ENCODE data around the gene CDK11B. TPM values are rescaled to one million over a fixed set of nuclear protein-coding genes. Genes with fewer than 3 reads are reported as not detected.

Gene CDK11B
- total RNA-seq, 1 donor from 2014 or later = 34.1 TPM

DNA sequence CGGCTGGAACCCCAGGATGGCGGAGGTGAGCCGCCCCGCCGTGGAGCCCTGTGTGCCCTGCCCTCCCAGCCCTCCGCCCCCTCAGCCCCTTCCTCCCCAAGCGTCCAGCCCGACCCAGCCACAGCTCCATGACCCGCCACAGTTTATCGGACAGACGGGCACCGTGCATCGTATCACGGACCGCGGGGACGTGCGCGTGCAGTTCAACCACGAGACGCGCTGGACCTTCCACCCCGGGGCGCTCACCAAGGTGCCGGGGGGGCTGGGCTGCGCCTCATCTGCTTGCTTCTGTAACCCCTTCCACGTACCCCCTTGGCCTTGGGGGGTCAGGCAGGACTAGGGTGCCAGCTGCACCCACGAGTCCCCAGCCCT, 33.4 kb downstream of the CDK11B start:
- TF ChIP-seq, protein P1, sequence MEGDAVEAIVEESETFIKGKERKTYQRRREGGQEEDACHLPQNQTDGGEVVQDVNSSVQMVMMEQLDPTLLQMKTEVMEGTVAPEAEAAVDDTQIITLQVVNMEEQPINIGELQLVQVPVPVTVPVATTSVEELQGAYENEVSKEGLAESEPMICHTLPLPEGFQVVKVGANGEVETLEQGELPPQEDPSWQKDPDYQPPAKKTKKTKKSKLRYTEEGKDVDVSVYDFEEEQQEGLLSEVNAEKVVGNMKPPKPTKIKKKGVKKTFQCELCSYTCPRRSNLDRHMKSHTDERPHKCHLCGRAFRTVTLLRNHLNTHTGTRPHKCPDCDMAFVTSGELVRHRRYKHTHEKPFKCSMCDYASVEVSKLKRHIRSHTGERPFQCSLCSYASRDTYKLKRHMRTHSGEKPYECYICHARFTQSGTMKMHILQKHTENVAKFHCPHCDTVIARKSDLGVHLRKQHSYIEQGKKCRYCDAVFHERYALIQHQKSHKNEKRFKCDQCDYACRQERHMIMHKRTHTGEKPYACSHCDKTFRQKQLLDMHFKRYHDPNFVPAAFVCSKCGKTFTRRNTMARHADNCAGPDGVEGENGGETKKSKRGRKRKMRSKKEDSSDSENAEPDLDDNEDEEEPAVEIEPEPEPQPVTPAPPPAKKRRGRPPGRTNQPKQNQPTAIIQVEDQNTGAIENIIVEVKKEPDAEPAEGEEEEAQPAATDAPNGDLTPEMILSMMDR (conservative IDR thresholded peaks at IDR 0.05) = no peak
- no peak overlapping the region for H3K4me3 Mint-ChIP-seq
- peaks cover 3% of the 10 kb centered on the region for H3K27me3 Mint-ChIP-seq (ENCODE audit: low read depth)
- no peak overlapping the region for H3K27ac Mint-ChIP-seq (ENCODE audit: unreplicated experiment)
- DNase-seq (ENCODE audit: low read depth, low spot score) = no peak
- no peaks in the 10 kb centered on the region for H3K4me1 Mint-ChIP-seq
- H3K36me3 Mint-ChIP-seq (ENCODE audit: low read depth) = no peaks in the 10 kb centered on the region
- no peaks in the 10 kb centered on the region for H3K9me3 Mint-ChIP-seq

DNA sequence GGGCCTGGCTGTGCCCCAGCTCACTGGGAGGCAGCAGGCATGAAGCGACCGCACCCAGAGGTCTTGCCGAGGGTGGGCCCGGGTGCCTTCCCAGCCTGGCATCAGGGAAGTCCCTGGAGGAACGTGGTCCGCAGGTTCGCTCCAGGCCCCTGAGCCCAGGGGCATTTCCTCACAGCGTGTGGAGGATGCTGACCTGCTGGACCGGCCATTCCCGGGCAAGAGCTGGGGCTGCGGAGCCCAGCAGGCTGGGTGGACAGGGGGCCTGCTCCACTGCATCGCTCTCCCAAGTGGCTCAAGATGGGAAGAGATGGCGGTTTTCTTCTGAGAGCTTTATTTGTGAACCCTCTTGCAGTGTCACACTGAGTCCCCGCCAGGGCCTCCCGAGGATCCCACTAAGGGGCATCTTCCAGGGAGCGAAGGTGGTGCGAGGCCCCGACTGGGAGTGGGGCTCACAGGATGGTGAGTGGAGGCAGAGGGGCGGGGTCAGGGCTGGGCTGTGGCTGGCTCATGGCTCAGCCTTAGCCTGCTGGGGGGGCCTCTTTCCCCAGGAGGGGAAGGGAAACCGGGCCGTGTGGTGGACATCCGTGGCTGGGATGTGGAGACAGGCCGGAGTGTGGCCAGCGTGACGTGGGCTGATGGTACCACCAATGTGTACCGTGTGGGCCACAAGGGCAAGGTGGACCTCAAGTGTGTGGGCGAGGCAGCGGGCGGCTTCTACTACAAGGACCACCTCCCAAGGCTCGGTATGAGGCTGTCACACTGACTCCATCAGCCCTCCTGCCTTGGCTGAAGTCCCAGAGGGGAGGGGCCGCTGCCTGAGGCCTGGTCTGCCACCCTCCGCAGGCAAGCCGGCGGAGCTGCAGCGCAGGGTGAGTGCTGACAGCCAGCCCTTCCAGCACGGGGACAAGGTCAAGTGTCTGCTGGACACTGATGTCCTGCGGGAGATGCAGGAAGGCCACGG, 34.1 kb downstream of the CDK11B start:
- no peaks in the 10 kb centered on the region for H3K36me3 Mint-ChIP-seq (ENCODE audit: low read depth)
- H3K9me3 Mint-ChIP-seq = no peaks in the 10 kb centered on the region
- H3K4me1 Mint-ChIP-seq = no peaks in the 10 kb centered on the region
- no peaks in the 10 kb centered on the region for H3K27me3 Mint-ChIP-seq (ENCODE audit: low read depth)
- TF ChIP-seq, protein P1 (conservative IDR thresholded peaks at IDR 0.05) = no peak
- no peak for DNase-seq (ENCODE audit: low read depth, low spot score)
- H3K27ac Mint-ChIP-seq (ENCODE audit: unreplicated experiment) = no peak overlapping the region
- H3K4me3 Mint-ChIP-seq = no peak overlapping the region

DNA sequence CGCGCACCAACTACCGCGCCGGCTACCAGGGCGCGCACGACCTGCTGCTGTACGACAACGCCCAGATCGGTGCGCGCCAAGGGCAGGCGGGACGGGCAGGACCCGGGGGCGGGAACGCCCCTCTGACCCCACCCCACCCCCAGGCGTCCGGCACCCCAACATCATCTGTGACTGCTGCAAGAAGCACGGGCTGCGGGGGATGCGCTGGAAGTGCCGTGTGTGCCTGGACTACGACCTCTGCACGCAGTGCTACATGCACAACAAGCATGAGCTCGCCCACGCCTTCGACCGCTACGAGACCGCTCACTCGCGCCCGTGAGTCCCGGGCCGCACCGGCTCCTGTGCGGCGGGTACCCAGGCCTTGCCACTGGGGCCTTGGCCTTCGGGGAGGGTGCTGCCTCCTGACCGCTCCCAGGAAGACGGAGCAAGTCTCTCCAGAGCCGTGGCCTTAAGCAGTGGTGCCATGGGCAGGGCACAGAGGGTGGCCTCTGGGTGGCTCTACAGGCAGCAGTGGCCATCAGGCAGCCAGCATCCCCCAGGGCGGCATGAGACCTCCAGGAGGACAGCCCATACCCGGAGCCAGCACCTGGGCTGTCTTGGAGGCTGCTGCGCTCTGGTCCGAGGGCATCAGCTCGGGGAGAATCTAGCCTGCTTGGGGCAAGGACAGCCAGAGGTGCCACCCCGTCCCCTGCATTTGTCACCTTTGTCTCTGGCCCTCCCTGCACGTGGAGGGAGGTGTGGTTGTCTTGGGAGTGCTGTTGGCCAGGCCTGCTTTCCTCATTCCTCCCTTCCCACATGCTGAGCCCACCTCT, 35.0 kb downstream of the CDK11B start:
- TF ChIP-seq, protein P1 (conservative IDR thresholded peaks at IDR 0.05) = no peak
- H3K36me3 Mint-ChIP-seq (ENCODE audit: low read depth) = no peaks in the 10 kb centered on the region
- no peak overlapping the region for H3K4me3 Mint-ChIP-seq
- H3K27me3 Mint-ChIP-seq (ENCODE audit: low read depth) = no peaks in the 10 kb centered on the region
- H3K27ac Mint-ChIP-seq (ENCODE audit: unreplicated experiment) = no peak overlapping the region
- H3K4me1 Mint-ChIP-seq = no peaks in the 10 kb centered on the region
- no peaks in the 10 kb centered on the region for H3K9me3 Mint-ChIP-seq
- DNase-seq (ENCODE audit: low read depth, low spot score) = no peak

DNA sequence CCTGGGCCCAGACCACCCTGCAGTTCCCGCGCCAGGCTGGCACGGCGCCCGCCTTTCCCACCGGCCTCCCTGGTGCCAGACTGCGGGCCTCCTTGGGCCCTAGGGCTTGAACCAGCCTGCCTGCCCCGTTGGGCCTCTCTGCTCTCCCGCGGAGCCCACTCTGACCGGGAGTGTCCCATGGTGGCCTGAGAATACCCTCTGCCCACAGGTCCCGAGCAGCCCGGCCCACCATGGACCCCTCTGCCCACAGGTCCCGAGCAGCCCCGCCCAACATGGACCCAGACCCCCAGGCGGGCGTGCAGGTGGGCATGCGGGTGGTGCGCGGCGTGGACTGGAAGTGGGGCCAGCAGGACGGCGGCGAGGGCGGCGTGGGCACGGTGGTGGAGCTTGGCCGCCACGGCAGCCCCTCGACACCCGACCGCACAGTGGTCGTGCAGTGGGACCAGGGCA, 35.6 kb downstream of the CDK11B start:
- H3K9me3 Mint-ChIP-seq = no peaks in the 10 kb centered on the region

DNA sequence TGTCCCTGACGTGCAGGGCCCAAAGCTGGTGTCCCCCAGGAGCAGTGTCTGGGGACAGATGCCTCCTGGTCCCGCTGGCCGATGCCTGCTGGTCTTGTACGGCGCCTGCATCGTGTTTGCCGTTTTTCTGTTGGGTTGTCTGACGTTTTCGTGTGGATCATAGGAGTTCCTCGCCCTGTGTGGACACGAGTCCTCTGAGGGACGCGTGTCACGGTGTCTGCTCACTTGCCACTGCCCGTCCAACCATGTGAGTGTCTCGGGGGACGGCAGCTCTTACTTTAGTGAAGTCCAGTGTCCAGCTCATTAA, 36.1 kb downstream of the CDK11B start:
- H3K4me3 Mint-ChIP-seq = peak overlapping the region; percentile 75
- DNase-seq (ENCODE audit: low read depth, low spot score) = no peak
- H3K9me3 Mint-ChIP-seq = no peaks in the 10 kb centered on the region
- H3K36me3 Mint-ChIP-seq (ENCODE audit: low read depth) = no peaks in the 10 kb centered on the region
- TF ChIP-seq, protein P1 (conservative IDR thresholded peaks at IDR 0.05) = no peak
- H3K27me3 Mint-ChIP-seq (ENCODE audit: low read depth) = no peaks in the 10 kb centered on the region
- H3K4me1 Mint-ChIP-seq = no peaks in the 10 kb centered on the region
- H3K27ac Mint-ChIP-seq (ENCODE audit: unreplicated experiment) = no peak overlapping the region

More for the DNA sequence above, 35.6 kb downstream of the CDK11B start:
- H3K4me3 Mint-ChIP-seq = no peak overlapping the region
- no peaks in the 10 kb centered on the region for H3K4me1 Mint-ChIP-seq
- no peak overlapping the region for H3K27ac Mint-ChIP-seq (ENCODE audit: unreplicated experiment)
- H3K36me3 Mint-ChIP-seq (ENCODE audit: low read depth) = no peaks in the 10 kb centered on the region
- TF ChIP-seq, protein P1 (conservative IDR thresholded peaks at IDR 0.05) = no peak
- H3K27me3 Mint-ChIP-seq (ENCODE audit: low read depth) = no peaks in the 10 kb centered on the region
- DNase-seq (ENCODE audit: low read depth, low spot score) = no peak

Measured in neural crest cell (in vitro differentiated cells).